Muscle of arm (tissue), 12 donors: ENCODE measurements around the gene KCNQ1. TPM values are rescaled to one million over a fixed set of nuclear protein-coding genes. Genes with fewer than 3 reads are reported as not detected.

Experiments used
- DNase-seq: peaks from one replicate; pipeline ENCODE4 v3.0.0-alpha.2; 2013
- polyA plus RNA-seq, 12 donors: library from polyadenylated mRNA; unstranded; fragments of 120-200 nt; gene quantifications; one replicate each; pipeline ENCODE4 v1.2.1, GENCODE V29; 2013; ENCODE audit not compliant: insufficient read length in 12 of 12

The KCNQ1 gene
- polyA plus RNA-seq, 12 donors = 1.3 to 2.5 (median 2.0) TPM; not detected in 2

GRCh38 chr11:2730272-2731129 lies 285.7 kb downstream of the KCNQ1 start:
- DNase-seq = no peak

- no peak for DNase-seq
These were observed 286.6 kb downstream of the KCNQ1 start for GRCh38 chr11:2731130-2732125.

- no peak for DNase-seq
These were observed 287.6 kb downstream of the KCNQ1 start for GRCh38 chr11:2732261-2732939.

GRCh38 chr11:2732940-2733628 lies 288.3 kb downstream of the KCNQ1 start:
- no peak for DNase-seq

GRCh38 chr11:2734181-2735052 lies 289.6 kb downstream of the KCNQ1 start:
- no peak for DNase-seq

- no peak for DNase-seq
These were observed 290.3 kb downstream of the KCNQ1 start for GRCh38 chr11:2735053-2735589.

GRCh38 chr11:2736577-2737225 lies 291.9 kb downstream of the KCNQ1 start:
- no peak for DNase-seq

- DNase-seq = no peak
These were observed 292.4 kb downstream of the KCNQ1 start for GRCh38 chr11:2737226-2737590.

GRCh38 chr11:2737866-2738265 lies 293.1 kb downstream of the KCNQ1 start:
- no peak for DNase-seq

GRCh38 chr11:2738551-2739431 lies 294.0 kb downstream of the KCNQ1 start:
- no peak for DNase-seq

- no peak for DNase-seq
These were observed 294.9 kb downstream of the KCNQ1 start for GRCh38 chr11:2739531-2740274.

- no peak for DNase-seq
These were observed 295.6 kb downstream of the KCNQ1 start for GRCh38 chr11:2740275-2740940.

GRCh38 chr11:2741006-2741376 lies 296.2 kb downstream of the KCNQ1 start:
- DNase-seq = no peak

- no peak for DNase-seq
These were observed 296.7 kb downstream of the KCNQ1 start for GRCh38 chr11:2741377-2742131.

GRCh38 chr11:2742201-2742600 lies 297.4 kb downstream of the KCNQ1 start:
- DNase-seq = no peak
